Measurements from ENCODE around the gene ARPC1B. TPM values are rescaled to one million over a fixed set of nuclear protein-coding genes. Genes with fewer than 3 reads are reported as not detected.
A peak's percentile ranks its signal among the peaks of the same experiment; 100 is the strongest.
"Not testable (repeated sequence)": the region's sequence is repeated elsewhere in the genome, so short reads cannot be mapped to it uniquely, and the experiment has no call there.

The ARPC1B gene
- total RNA-seq: 100 to 1,000 TPM; 238 to 258 TPM
- 821 TPM for polyA plus RNA-seq

- POLR2A ChIA-PET: interaction anchor here (0.5 to 4.3 kb wide), 4 partner anchors 13 to 183 kb away, joined by 3 to 29 read pairs (median 16); partner anchors contain the start of genes BUD31 and PDAP1
- Histone ChIP-seq H3K4me1 (ENCODE audit: insufficient read depth, low read length) (peaks cover 39% of the 10 kb centered on the region), H3K9me3 (ENCODE audit: low read length) (no peaks in the 10 kb centered on the region), H3K27me3 (ENCODE audit: insufficient read depth, low read length, poor library complexity, severe bottlenecking) (no peaks in the 10 kb centered on the region), H3K27ac (ENCODE audit: low read depth, low read length) (peak within 1 kb of the TSS; percentile 90), H3K36me3 (ENCODE audit: insufficient read depth, low read length) (no peaks in the 10 kb centered on the region), H3K4me3 (ENCODE audit: low read length) (peak within 1 kb of the TSS; percentile 83)
- Mint-ChIP-seq H3K9me3 (no peaks in the 10 kb centered on the region), H3K4me1 (peaks cover 23 to 34% (median 26%) of the 10 kb centered on the region in 3 donors), H3K27me3 (no peaks in the 10 kb centered on the region), H3K4me3 (peak within 1 kb of the TSS; percentile 77 to 92 (median 80)), H3K36me3 (peaks cover 3 to 20% (median 4%) of the 10 kb centered on the region in 3 donors), H3K27ac (peak within 1 kb of the TSS; percentile 68 to 98 (median 94))
- DNase-seq: peak; percentile 80 to 90 (median 82)
- CTCF ChIA-PET: interaction anchor here (1.0 to 2.1 kb wide), 4 partner anchors 9 to 35 kb away, joined by 3 to 7 read pairs (median 5); partner anchors contain the start of genes BUD31 and PDAP1
These were observed at the start of gene ARPC1B for GRCh38 chr7:99374111-99375064. Gene ARPC1B, plus strand, starts transcription at chr7:99374730. Its CDS starts 10,985 bp downstream, at chr7:99385715.

GRCh38 chr7:99325001-99325493 is 49.5 kb upstream of the ARPC1B start:
- H3K9me3 ChIP-seq (ENCODE audit: low read length): no peaks in the 10 kb centered on the region
- peaks cover 0 to 16% (median 0%) of the 10 kb centered on the region in 3 donors for H3K36me3 Mint-ChIP-seq
- H3K27me3 Mint-ChIP-seq: peaks cover 0 to 12% of the 10 kb centered on the region in 2 donors
- peaks cover 34 to 39% (median 38%) of the 10 kb centered on the region in 3 donors for H3K4me1 Mint-ChIP-seq
- H3K36me3 ChIP-seq (ENCODE audit: insufficient read depth, low read length): no peaks in the 10 kb centered on the region
- POLR2A ChIA-PET: interaction anchor here (1.0 kb wide), 1 partner anchor 113 kb away, joined by 3 read pairs; the partner anchor contains the start of gene PTCD1
- CTCF ChIA-PET: interaction anchor here (0.9 kb wide), 1 partner anchor 12 kb away, joined by 3 read pairs; no protein-coding TSS in a partner anchor
- H3K27ac Mint-ChIP-seq: peak overlapping the region; percentile 84 to 99 (median 93)
- peak overlapping the region; percentile 84 to 98 (median 92) for H3K4me3 Mint-ChIP-seq
- no peak for DNase-seq
- H3K27me3 ChIP-seq (ENCODE audit: insufficient read depth, low read length, poor library complexity, severe bottlenecking): no peaks in the 10 kb centered on the region
- peak overlapping the region; percentile 98 for H3K4me3 ChIP-seq (ENCODE audit: low read length)
- peak overlapping the region; percentile 87 for H3K27ac ChIP-seq (ENCODE audit: low read depth, low read length)
- no peaks in the 10 kb centered on the region for H3K9me3 Mint-ChIP-seq
- peaks cover 36% of the 10 kb centered on the region for H3K4me1 ChIP-seq (ENCODE audit: insufficient read depth, low read length)

DNA sequence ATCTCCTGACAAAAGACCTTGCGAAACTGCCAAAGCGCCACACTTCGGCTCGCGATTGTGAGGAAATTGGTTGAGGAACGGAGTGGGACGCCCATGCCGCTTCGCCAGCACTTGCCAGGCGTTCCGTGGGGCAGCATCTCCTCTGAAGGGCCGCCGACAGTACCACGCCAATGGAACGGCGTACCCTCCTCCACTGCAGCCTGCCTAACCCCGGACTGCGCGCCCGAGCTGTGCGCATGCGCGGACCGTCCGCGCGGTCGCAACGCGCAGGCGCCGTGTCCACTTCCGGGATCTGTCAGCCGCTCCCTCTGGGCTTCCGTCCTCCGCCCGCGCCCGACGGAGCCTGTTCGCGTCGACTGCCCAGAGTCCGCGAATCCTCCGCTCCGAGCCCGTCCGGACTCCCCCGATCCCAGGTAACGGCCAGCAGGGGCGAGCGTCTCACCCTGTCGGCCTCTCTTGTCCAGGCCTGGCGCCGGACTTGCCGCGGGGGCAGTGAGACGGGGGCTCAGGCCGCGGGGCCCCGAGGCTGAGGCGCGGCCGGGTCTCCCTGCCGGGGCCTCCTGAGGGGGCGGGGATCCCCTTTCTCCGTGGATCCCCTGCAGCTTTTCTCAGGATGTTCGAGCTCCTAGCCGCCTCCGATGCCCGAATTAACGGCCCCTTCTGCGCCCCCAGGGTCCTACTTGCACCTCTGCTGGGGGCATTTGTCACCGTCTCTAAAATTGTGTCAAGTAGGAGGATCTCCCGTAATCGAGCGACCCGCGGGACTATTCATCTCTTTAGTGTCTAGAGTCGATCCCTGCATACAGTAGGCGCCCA is 48.7 kb upstream of the ARPC1B start, which contains the start of gene ARPC1A:
Gene ARPC1A (plus strand): TSS at position 307 of the 816 bp plus-strand sequence. CDS start 7,456 bp downstream, outside the sequence.
- Mint-ChIP-seq H3K36me3 (peaks cover 0 to 18% (median 0%) of the 10 kb centered on the region in 3 donors), H3K27ac (peak within 1 kb of the TSS; percentile 84 to 99 (median 93)), H3K9me3 (no peaks in the 10 kb centered on the region), H3K4me1 (peaks cover 41 to 46% (median 45%) of the 10 kb centered on the region in 3 donors), H3K4me3 (peak within 1 kb of the TSS; percentile 84 to 98 (median 92)), H3K27me3 (peaks cover 0 to 12% of the 10 kb centered on the region in 2 donors)
- peak within 1 kb of the TSS; percentile 98 for H3K4me3 ChIP-seq (ENCODE audit: low read length)
- peaks cover 39% of the 10 kb centered on the region for H3K4me1 ChIP-seq (ENCODE audit: insufficient read depth, low read length)
- H3K36me3 ChIP-seq (ENCODE audit: insufficient read depth, low read length): no peaks in the 10 kb centered on the region
- H3K27me3 ChIP-seq (ENCODE audit: insufficient read depth, low read length, poor library complexity, severe bottlenecking): no peaks in the 10 kb centered on the region
- ChIA-PET POLR2A (interaction anchor here (0.8 to 1.0 kb wide), 2 partner anchors 112 to 299 kb away, joined by 3 read pairs; partner anchors contain the start of gene PTCD1), CTCF (interaction anchor here (0.9 to 1.7 kb wide), 2 partner anchors 13 to 39 kb away, joined by 3 to 4 read pairs; no protein-coding TSS in a partner anchor)
- peak; percentile 88 to 93 (median 92) for DNase-seq
- H3K9me3 ChIP-seq (ENCODE audit: low read length): no peaks in the 10 kb centered on the region
- H3K27ac ChIP-seq (ENCODE audit: low read depth, low read length): peak within 1 kb of the TSS; percentile 87

- no peak for DNase-seq
- Mint-ChIP-seq H3K27me3 (peaks cover 0 to 12% of the 10 kb centered on the region in 2 donors), H3K27ac (peak overlapping the region; percentile 66 to 99 (median 93)), H3K4me1 (peaks cover 46 to 52% (median 51%) of the 10 kb centered on the region in 3 donors), H3K36me3 (peaks cover 0 to 21% (median 0%) of the 10 kb centered on the region in 3 donors), H3K9me3 (no peaks in the 10 kb centered on the region), H3K4me3 (peak overlapping the region; percentile 84 to 98 (median 92))
- POLR2A ChIA-PET: no interaction called here
- Histone ChIP-seq H3K9me3 (ENCODE audit: low read length) (no peaks in the 10 kb centered on the region), H3K27ac (ENCODE audit: low read depth, low read length) (peak overlapping the region; percentile 87), H3K27me3 (ENCODE audit: insufficient read depth, low read length, poor library complexity, severe bottlenecking) (no peaks in the 10 kb centered on the region), H3K4me3 (ENCODE audit: low read length) (peak overlapping the region; percentile 98), H3K4me1 (ENCODE audit: insufficient read depth, low read length) (peaks cover 39% of the 10 kb centered on the region), H3K36me3 (ENCODE audit: insufficient read depth, low read length) (no peaks in the 10 kb centered on the region)
- CTCF ChIA-PET: interaction anchor here (0.7 to 1.7 kb wide), 3 partner anchors 13 to 39 kb away, joined by 3 to 7 read pairs (median 4); no protein-coding TSS in a partner anchor
These were observed 48.1 kb upstream of the ARPC1B start for GRCh38 chr7:99326408-99326782.

- DNase-seq: not testable (repeated sequence)
- peak overlapping the region; percentile 35 for H3K27ac ChIP-seq (ENCODE audit: low read depth, low read length)
- peaks cover 59 to 73% (median 71%) of the 10 kb centered on the region in 3 donors for H3K4me1 Mint-ChIP-seq
These were observed 44.1 kb upstream of the ARPC1B start for GRCh38 chr7:99330314-99330961.

GRCh38 chr7:99331002-99331401 is 43.5 kb upstream of the ARPC1B start:
- Mint-ChIP-seq H3K4me3 (peak overlapping the region in 2 of 7 donors; percentile 23 to 27), H3K9me3 (no peaks in the 10 kb centered on the region), H3K36me3 (peaks cover 0 to 47% (median 2%) of the 10 kb centered on the region in 3 donors), H3K4me1 (peaks cover 58 to 71% (median 71%) of the 10 kb centered on the region in 3 donors), H3K27ac (peak overlapping the region in 4 of 8 donors; percentile 13 to 71 (median 52)), H3K27me3 (peaks cover 0 to 6% of the 10 kb centered on the region in 2 donors)
- DNase-seq: no peak
- H3K4me3 ChIP-seq (ENCODE audit: low read length): no peak overlapping the region
- H3K36me3 ChIP-seq (ENCODE audit: insufficient read depth, low read length): peaks cover 12% of the 10 kb centered on the region
- peaks cover 32% of the 10 kb centered on the region for H3K4me1 ChIP-seq (ENCODE audit: insufficient read depth, low read length)
- no peaks in the 10 kb centered on the region for H3K9me3 ChIP-seq (ENCODE audit: low read length)
- ChIA-PET POLR2A (interaction anchor here (0.6 kb wide), 1 partner anchor 62 kb away, joined by 5 read pairs; no protein-coding TSS in a partner anchor), CTCF (no interaction called here)
- no peaks in the 10 kb centered on the region for H3K27me3 ChIP-seq (ENCODE audit: insufficient read depth, low read length, poor library complexity, severe bottlenecking)
- peak overlapping the region; percentile 35 for H3K27ac ChIP-seq (ENCODE audit: low read depth, low read length)

More at GRCh38 chr7:99330314-99330961, 44.1 kb upstream of the ARPC1B start:
- not testable (repeated sequence) for H3K4me3 ChIP-seq (ENCODE audit: low read length); H3K9me3 ChIP-seq (ENCODE audit: low read length); H3K27me3 Mint-ChIP-seq; H3K9me3 Mint-ChIP-seq; H3K27me3 ChIP-seq (ENCODE audit: insufficient read depth, low read length, poor library complexity, severe bottlenecking)
- peaks cover 10% of the 10 kb centered on the region for H3K36me3 ChIP-seq (ENCODE audit: insufficient read depth, low read length)
- H3K4me1 ChIP-seq (ENCODE audit: insufficient read depth, low read length): peaks cover 32% of the 10 kb centered on the region
- Mint-ChIP-seq H3K36me3 (peaks cover 0 to 47% (median 2%) of the 10 kb centered on the region in 3 donors), H3K4me3 (peak overlapping the region in 5 of 7 donors; percentile 5 to 42 (median 34)), H3K27ac (peak overlapping the region in 7 of 8 donors; percentile 13 to 81 (median 70))
- POLR2A ChIA-PET: interaction anchor here (0.7 kb wide), 1 partner anchor 779 kb away, joined by 5 read pairs; no protein-coding TSS in a partner anchor
- CTCF ChIA-PET: interaction anchor here (1.3 kb wide), 1 partner anchor 17 kb away, joined by 7 read pairs; no protein-coding TSS in a partner anchor

Measured in CD8-positive, alpha-beta memory T cell (primary cell).